GM12891 (cell line): ENCODE data around the gene CPE.

Experiments
- DNase-seq: peaks from one replicate; pipeline ENCODE4 v3.0.0; 2011; ENCODE audit warnings: low spot score; ENCODE audit not compliant: insufficient read length
- FAIRE-seq: peaks from 2 replicates; lab custom pipeline; 2011; peaks lifted over from hg19 to GRCh38; lab: Jason Lieb, UNC
- PAX5 ChIP-seq: IDR thresholded peaks from 2 replicates; pipeline ENCODE4 v1.6.1; 2011; ENCODE audit warnings: low read length, moderate library complexity, mild to moderate bottlenecking; ENCODE audit not compliant: insufficient read depth, severe bottlenecking
- POLR2A ChIP-seq: IDR thresholded peaks from 2 replicates; pipeline ENCODE4 v1.6.1; 2011; ENCODE audit warnings: low read depth, low read length, control low read depth
- POLR2AphosphoS5 ChIP-seq: IDR thresholded peaks from 2 replicates; pipeline ENCODE4 v1.6.1; 2011; ENCODE audit warnings: low read depth, low read length, control low read depth
- POU2F2 ChIP-seq: IDR thresholded peaks from 2 replicates; pipeline ENCODE4 v1.6.1; 2011; ENCODE audit warnings: low read depth, mild to moderate bottlenecking, control low read depth, low read length, moderate library complexity
- SPI1 ChIP-seq: IDR thresholded peaks from 2 replicates; pipeline ENCODE4 v1.6.1; 2011; ENCODE audit warnings: low read depth, low read length, control low read depth
- TAF1 ChIP-seq: IDR thresholded peaks from 2 replicates; pipeline ENCODE4 v1.6.1; 2011; ENCODE audit warnings: low read depth, low read length, control low read depth

CPE gene

GRCh38 chr4:165364452-165365080, 14.2 kb upstream of the CPE start:
- no peak for FAIRE-seq
- DNase-seq, result no peak
- no peak for TF ChIP-seq POU2F2
- no peak for TF ChIP-seq SPI1
- no peak for TF ChIP-seq TAF1
- TF ChIP-seq PAX5, result no peak
- TF ChIP-seq POLR2AphosphoS5, result no peak
- TF ChIP-seq POLR2A, result no peak

DNA sequence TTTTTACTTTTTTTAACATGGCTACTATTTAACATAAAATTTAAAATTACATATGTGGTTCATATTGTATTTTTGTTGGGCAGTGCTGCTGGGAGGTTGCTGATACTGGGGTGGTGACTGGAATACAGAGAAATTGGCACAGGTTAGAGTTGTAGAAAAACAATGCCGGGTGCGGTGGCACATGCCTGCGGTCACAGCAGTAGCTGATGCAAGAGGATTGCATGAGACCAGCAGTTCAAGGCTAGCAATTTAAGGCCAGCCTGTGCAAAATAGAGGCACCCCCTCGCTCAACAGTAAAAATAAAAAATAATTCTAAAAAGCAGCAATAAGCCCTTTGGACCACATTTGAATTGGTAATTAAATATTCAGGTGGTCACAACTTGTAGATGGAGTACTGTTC, 11.8 kb upstream of the CPE start:
- no peak for FAIRE-seq

GRCh38 chr4:165368114-165368513, 10.7 kb upstream of the CPE start:
- DNase-seq, result no peak
- FAIRE-seq, result no peak
- no peak for TF ChIP-seq POLR2AphosphoS5
- TF ChIP-seq POLR2A, result no peak
- no peak for TF ChIP-seq SPI1
- no peak for TF ChIP-seq TAF1
- no peak for TF ChIP-seq PAX5

More for the DNA sequence above, 11.8 kb upstream of the CPE start:
- TF ChIP-seq POLR2A (no peak), POLR2AphosphoS5 (no peak), PAX5 (no peak), POU2F2 (no peak), TAF1 (no peak), SPI1 (no peak)
- DNase-seq, result no peak

- no peak for DNase-seq
- TF ChIP-seq PAX5, result no peak
- TF ChIP-seq POU2F2, result no peak
- TF ChIP-seq TAF1, result no peak
- TF ChIP-seq POLR2A, result no peak
- TF ChIP-seq SPI1, result no peak
- TF ChIP-seq POLR2AphosphoS5, result no peak
- FAIRE-seq, result no peak
Observed at GRCh38 chr4:165368567-165368966, 10.2 kb upstream of the CPE start.

DNA sequence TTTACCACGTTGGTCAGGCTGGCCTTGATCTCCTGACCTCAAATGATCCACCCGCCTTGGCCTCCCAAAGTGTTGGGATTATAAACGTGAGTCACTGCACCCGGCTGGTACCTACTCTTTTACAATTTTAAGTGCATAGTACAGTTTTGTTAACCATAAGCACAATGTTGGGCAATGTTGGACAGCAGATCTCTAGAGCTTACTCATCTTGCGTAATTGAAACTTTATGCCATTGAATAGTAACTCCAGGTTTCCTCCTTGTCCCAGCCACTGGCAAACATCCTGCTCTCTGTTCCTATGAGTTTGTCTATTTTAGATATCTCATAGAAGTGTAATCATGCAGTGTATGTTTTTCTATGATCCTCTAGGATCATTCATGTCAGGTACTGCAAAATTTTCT, 9.3 kb upstream of the CPE start:
- no peak for FAIRE-seq
- DNase-seq, result no peak
- no peak for TF ChIP-seq TAF1
- no peak for TF ChIP-seq POU2F2
- TF ChIP-seq POLR2A, result no peak
- TF ChIP-seq SPI1, result no peak
- TF ChIP-seq POLR2AphosphoS5, result no peak
- no peak for TF ChIP-seq PAX5

- DNase-seq (no peak), FAIRE-seq (no peak)
- TF ChIP-seq POLR2AphosphoS5 (no peak), POU2F2 (no peak), POLR2A (no peak), TAF1 (no peak), SPI1 (no peak), PAX5 (no peak)
Observed at GRCh38 chr4:165370530-165370929, 8.3 kb upstream of the CPE start.

- no peak for FAIRE-seq
- no peak for DNase-seq
- TF ChIP-seq POLR2AphosphoS5 (no peak), POLR2A (no peak)
Observed at GRCh38 chr4:165375465-165375864, 3.3 kb upstream of the CPE start.

DNA sequence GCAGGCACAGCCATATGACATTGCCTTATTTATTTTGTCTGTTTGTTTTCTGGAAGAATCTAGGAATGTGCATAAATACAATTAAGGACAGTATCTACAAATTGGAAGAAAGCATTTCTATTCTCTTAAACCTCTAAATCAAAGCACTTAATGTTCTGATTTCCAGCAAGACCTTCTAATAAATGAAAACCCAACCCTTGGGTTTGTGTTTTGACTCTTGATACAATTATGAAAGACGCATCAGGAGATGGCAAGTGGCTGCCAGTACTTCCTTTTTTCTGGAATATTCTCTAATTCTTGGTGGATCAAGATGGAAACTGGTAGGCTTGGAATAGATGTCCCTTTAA, 437 bp upstream of the CPE start:
- TF ChIP-seq PAX5, result no peak
- TF ChIP-seq SPI1, result no peak
- TF ChIP-seq TAF1, result no peak
- TF ChIP-seq POU2F2, result no peak
- no peak for TF ChIP-seq POLR2AphosphoS5
- TF ChIP-seq POLR2A, result no peak
- no peak for FAIRE-seq
- no peak for DNase-seq

GRCh38 chr4:165379678-165380064, 863 bp downstream of the CPE start:
- DNase-seq, result no peak
- no peak for TF ChIP-seq TAF1
- no peak for TF ChIP-seq PAX5
- no peak for FAIRE-seq

GRCh38 chr4:165380805-165381204, 2.0 kb downstream of the CPE start:
- TF ChIP-seq SPI1, result no peak
- TF ChIP-seq POU2F2, result no peak
- no peak for TF ChIP-seq PAX5
- no peak for TF ChIP-seq POLR2AphosphoS5
- TF ChIP-seq TAF1, result no peak
- no peak for TF ChIP-seq POLR2A
- FAIRE-seq (no peak), DNase-seq (no peak)
